Endothelial cell (in vitro differentiated cells): Measurements from ENCODE around the gene MBOAT7. TPM values are rescaled to one million over a fixed set of nuclear protein-coding genes. Genes with fewer than 3 reads are reported as not detected.
"Not testable (repeated sequence)": the region's sequence is repeated elsewhere in the genome, so short reads cannot be mapped to it uniquely, and the experiment has no call there.

Experiments used
- DNase-seq: peaks from one replicate; pipeline ENCODE4 v3.0.0; 2021; ENCODE audit warnings: low spot score
- H3K27ac Mint-ChIP-seq: one replicate; pipeline ENCODE4 v1.8.0; 2021; ENCODE audit warnings: mixed read lengths, inconsistent platforms; ENCODE audit not compliant: unreplicated experiment
- H3K27me3 Mint-ChIP-seq: one replicate; pipeline ENCODE4 v1.8.0; 2021; ENCODE audit warnings: mild to moderate bottlenecking, moderate library complexity, mixed read lengths, inconsistent platforms; ENCODE audit not compliant: unreplicated experiment
- H3K36me3 Mint-ChIP-seq: one replicate; pipeline ENCODE4 v1.8.0; 2021; ENCODE audit warnings: mild to moderate bottlenecking, low read depth, mixed read lengths, inconsistent platforms; ENCODE audit not compliant: unreplicated experiment
- H3K4me1 Mint-ChIP-seq: one replicate; pipeline ENCODE4 v1.8.0; 2021; ENCODE audit warnings: mild to moderate bottlenecking, mixed read lengths, inconsistent platforms; ENCODE audit not compliant: unreplicated experiment
- H3K4me3 Mint-ChIP-seq: one replicate; pipeline ENCODE4 v1.8.0; 2021; ENCODE audit warnings: mild to moderate bottlenecking, mixed read lengths, inconsistent platforms; ENCODE audit not compliant: unreplicated experiment
- H3K9me3 Mint-ChIP-seq: one replicate; pipeline ENCODE4 v1.8.0; 2021; ENCODE audit warnings: mixed read lengths, inconsistent platforms; ENCODE audit not compliant: unreplicated experiment
- total RNA-seq: library from RNA; stranded (reverse); fragmentation: NEBNext Ultra II Directional; extraction: Animal tissue kit (Norgen Biotek cat#: 25700); gene quantifications from one replicate; pipeline ENCODE4 v1.2.1, GENCODE V29; 2021; ENCODE audit not compliant: unreplicated experiment
- TF ChIP-seq, protein P1 (sequence below): fragments of 200-600 bp; sonication (generic); IDR thresholded peaks from one replicate; pipeline ENCODE4 v1.5.0; 2021; ENCODE audit warnings: antibody characterized with exemption; ENCODE audit not compliant: unreplicated experiment

The MBOAT7 gene
- total RNA-seq, 1 donor from 2014 or later: 203 TPM

DNA sequence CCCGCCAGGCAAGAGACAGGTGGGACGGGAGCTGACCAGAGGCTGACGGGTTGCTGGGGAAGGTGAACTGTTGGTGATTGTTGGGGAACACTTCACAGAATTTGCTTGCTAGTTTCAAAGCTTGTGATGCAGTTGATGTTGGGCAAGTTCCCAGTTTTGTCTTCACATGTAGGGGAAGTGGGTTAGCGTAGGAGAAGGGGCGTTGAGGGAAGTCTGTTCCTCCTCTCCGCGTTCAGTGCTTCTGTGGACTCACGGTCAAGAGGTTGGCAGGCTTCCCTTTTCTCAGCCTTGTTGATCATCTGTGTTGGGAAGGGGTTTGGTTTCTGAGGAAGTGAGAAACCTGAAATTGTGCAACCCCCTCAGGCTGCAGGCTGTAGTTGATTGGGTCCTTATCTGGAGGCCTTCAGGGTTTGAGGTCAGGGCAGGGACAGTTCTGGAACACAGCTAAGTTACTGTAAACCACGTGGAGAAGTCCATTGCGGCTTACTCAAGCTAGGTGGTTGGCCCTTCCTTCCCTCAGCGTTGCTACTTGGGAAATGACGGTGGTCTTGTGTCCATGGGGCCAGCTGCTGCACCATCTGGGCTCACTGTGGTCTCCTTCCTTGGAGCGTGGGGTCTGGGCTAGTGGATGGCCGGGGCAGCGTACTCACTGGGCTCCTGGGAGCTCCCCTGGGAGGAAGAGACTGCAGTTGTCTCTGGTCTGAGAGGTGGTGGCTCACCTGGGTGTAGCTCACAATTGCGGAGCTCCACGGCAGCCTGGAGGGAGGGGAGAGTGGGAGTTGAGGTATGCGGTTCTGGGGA lies 18.8 kb upstream of the MBOAT7 start:
- Mint-ChIP-seq H3K27ac (peak overlapping the region; percentile 57), H3K9me3 (no peaks in the 10 kb centered on the region), H3K27me3 (peaks cover 13% of the 10 kb centered on the region), H3K36me3 (peaks cover 41% of the 10 kb centered on the region), H3K4me3 (peak overlapping the region; percentile 69), H3K4me1 (peaks cover 10% of the 10 kb centered on the region)
- DNase-seq: no peak
- TF ChIP-seq, protein P1, sequence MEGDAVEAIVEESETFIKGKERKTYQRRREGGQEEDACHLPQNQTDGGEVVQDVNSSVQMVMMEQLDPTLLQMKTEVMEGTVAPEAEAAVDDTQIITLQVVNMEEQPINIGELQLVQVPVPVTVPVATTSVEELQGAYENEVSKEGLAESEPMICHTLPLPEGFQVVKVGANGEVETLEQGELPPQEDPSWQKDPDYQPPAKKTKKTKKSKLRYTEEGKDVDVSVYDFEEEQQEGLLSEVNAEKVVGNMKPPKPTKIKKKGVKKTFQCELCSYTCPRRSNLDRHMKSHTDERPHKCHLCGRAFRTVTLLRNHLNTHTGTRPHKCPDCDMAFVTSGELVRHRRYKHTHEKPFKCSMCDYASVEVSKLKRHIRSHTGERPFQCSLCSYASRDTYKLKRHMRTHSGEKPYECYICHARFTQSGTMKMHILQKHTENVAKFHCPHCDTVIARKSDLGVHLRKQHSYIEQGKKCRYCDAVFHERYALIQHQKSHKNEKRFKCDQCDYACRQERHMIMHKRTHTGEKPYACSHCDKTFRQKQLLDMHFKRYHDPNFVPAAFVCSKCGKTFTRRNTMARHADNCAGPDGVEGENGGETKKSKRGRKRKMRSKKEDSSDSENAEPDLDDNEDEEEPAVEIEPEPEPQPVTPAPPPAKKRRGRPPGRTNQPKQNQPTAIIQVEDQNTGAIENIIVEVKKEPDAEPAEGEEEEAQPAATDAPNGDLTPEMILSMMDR: no peak

DNA sequence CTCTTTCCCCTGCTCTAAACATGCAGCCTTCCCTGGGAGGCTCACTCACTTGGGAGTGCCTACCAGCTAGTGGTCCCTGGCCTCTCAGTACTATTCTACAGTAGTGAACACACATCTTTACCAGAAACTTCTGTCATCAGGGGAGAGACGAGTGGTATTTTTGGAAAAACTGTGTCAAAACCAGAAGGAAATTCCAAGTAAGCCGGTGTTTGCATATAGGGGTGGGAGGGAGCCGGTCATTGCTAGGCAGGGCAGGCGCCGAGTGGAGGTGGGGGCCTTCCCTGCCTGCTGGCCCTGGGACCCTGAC lies 18.2 kb upstream of the MBOAT7 start:
- Mint-ChIP-seq H3K36me3 (peaks cover 39% of the 10 kb centered on the region), H3K4me1 (peaks cover 15% of the 10 kb centered on the region), H3K4me3 (no peak overlapping the region), H3K27ac (no peak overlapping the region), H3K9me3 (no peaks in the 10 kb centered on the region), H3K27me3 (peaks cover 12% of the 10 kb centered on the region)
- no peak for DNase-seq
- TF ChIP-seq, protein P1: no peak

DNA sequence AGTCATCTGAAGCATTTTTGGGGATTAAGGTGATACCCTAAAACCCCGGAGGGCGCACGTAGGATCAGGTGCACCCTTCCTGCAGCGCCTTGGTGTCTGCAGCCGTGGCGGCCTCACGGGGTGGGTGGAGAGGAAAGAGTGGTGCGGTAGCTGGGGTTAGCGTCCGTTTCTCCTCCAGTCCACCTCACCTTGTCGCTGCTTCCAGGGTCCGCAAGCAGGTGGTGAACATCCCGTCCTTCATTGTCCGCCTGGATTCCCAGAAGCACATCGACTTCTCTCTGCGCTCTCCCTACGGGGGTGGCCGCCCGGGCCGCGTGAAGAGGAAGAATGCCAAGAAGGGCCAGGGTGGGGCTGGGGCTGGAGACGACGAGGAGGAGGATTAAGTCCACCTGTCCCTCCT lies 17.8 kb upstream of the MBOAT7 start:
- not testable (repeated sequence) for H3K27ac Mint-ChIP-seq, H3K4me3 Mint-ChIP-seq, DNase-seq, H3K9me3 Mint-ChIP-seq
- Mint-ChIP-seq H3K4me1 (peaks cover 19% of the 10 kb centered on the region), H3K27me3 (peaks cover 11% of the 10 kb centered on the region), H3K36me3 (peaks cover 39% of the 10 kb centered on the region)

DNA sequence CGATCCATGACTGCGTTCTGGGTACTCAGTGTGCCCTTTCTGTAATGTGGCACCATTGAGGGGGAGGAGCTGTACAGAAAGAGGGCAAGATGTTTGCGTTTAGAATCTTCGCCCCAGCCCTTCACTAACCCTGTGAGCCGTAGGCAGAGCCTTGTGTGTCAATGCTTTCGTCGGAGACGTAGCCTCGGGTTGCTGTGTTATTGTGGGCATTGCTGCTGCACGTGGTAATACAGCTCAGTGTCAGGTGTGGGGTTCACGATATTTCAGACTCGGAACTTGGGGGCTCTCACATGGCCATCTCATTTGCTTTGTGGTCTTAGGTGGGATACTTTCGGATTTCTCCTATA lies 17.4 kb upstream of the MBOAT7 start:
- no peak for DNase-seq
- Mint-ChIP-seq H3K27ac (no peak overlapping the region), H3K4me1 (peaks cover 23% of the 10 kb centered on the region), H3K27me3 (peaks cover 11% of the 10 kb centered on the region), H3K4me3 (no peak overlapping the region), H3K9me3 (no peaks in the 10 kb centered on the region), H3K36me3 (peaks cover 40% of the 10 kb centered on the region)
- TF ChIP-seq, protein P1: no peak

DNA sequence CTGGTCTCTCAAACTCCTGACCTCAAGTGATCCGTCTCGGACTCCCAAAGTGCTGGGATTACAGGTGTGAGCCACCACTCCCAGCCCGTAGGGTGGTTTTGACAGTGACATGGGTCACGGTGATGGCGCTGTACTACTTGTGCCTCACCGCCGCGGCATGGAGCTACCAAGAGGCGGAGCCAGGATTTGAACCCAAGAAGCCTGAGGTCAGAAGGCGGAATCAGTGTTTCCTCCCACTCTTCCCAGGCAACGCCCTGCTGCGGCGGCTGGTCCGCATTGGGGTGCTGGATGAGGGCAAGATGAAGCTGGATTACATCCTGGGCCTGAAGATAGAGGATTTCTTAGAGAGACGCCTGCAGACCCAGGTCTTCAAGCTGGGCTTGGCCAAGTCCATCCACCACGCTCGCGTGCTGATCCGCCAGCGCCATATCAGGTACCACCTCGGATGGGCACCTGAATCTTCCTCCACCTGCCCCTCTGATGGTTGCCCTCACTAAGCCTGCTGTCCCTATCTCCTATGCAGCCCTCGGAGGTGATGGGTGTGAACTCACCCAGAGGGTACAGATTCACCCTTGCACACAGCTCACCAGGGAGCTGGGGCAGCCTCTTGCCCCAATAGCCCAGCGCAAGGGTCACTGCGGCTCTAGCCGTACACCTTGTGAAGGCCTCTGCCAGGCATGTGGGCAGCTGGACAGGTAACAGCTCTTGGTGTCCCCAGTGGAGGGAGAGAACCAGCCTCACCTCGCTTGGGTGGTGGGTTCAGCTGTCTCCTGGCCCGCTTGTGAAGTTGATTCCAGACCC lies 16.9 kb upstream of the MBOAT7 start:
- H3K4me3 Mint-ChIP-seq: no peak overlapping the region
- H3K27ac Mint-ChIP-seq: no peak overlapping the region
- H3K4me1 Mint-ChIP-seq: peaks cover 28% of the 10 kb centered on the region
- DNase-seq: no peak
- H3K27me3 Mint-ChIP-seq: peaks cover 12% of the 10 kb centered on the region
- H3K36me3 Mint-ChIP-seq: peaks cover 41% of the 10 kb centered on the region
- TF ChIP-seq, protein P1: no peak
- no peaks in the 10 kb centered on the region for H3K9me3 Mint-ChIP-seq
